Activated naive CD8-positive, alpha-beta T cell treated with anti-CD3 and anti-CD28 coated beads for 36 hours (primary cell): ENCODE results near the gene RIN2. TPM values are rescaled to one million over a fixed set of nuclear protein-coding genes. Genes with fewer than 3 reads are reported as not detected.

Experiments
- DNase-seq: peaks from one replicate; pipeline ENCODE4 v3.0.0; 2021
- H3K27ac Mint-ChIP-seq: one replicate; pipeline ENCODE4 v1.8.0; 2022; ENCODE audit warnings: mild to moderate bottlenecking, moderate library complexity, mixed read lengths
- H3K27me3 Mint-ChIP-seq: one replicate; pipeline ENCODE4 v1.8.0; 2022; ENCODE audit warnings: mild to moderate bottlenecking, mixed read lengths
- H3K36me3 Mint-ChIP-seq: one replicate; pipeline ENCODE4 v1.8.0; 2021; ENCODE audit warnings: mild to moderate bottlenecking, mixed read lengths
- H3K4me1 Mint-ChIP-seq: one replicate; pipeline ENCODE4 v1.8.0; 2021; ENCODE audit warnings: mixed read lengths
- H3K4me3 Mint-ChIP-seq: one replicate; pipeline ENCODE4 v1.8.0; 2022; ENCODE audit warnings: mild to moderate bottlenecking, moderate library complexity, mixed read lengths
- H3K9me3 Mint-ChIP-seq: one replicate; pipeline ENCODE4 v1.8.0; 2022; ENCODE audit warnings: mixed read lengths
- total RNA-seq, 2 experiments: library from RNA; stranded (reverse); gene quantifications; one replicate each; pipeline ENCODE4 v1.2.3, GENCODE V29; 2021

RIN2 gene
- total RNA-seq, 2 experiments from 2014 or later = not detected

DNA sequence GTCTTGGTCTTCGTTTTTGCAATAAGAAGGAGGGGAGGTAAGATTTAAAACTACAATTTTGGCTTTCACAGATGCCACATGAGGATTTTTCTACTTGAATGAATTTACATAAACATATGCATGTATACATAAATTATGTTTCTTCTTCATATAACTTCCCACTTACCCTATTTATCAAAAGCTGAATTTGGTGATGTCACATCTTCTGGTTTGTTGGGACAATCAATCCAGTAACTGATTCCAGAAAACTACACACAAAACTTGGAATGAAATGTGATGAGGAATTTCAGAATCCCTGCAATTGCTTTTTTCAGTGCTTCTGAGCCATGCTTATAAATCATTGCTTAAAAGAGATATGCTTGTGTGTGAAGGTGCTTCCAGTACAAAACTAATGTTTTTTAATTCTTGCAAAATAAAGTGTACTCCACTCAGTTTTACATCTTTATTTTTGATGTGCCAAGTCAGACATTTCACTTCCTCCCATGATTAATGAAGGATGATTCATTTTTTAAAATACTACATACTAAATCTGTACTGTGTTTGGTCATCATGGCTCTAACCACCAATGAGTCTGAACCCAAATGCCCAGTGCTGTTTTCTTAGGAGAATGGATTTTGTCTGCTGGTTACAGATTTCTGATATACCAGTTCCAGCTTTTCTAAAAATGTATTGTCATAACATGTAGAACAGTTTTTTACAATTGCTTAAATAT lies 32.1 kb upstream of the RIN2 start:
- Mint-ChIP-seq H3K4me3 (no peak overlapping the region), H3K36me3 (no peaks in the 10 kb centered on the region), H3K4me1 (no peaks in the 10 kb centered on the region), H3K9me3 (no peaks in the 10 kb centered on the region), H3K27ac (no peak overlapping the region), H3K27me3 (no peaks in the 10 kb centered on the region)
- no peak for DNase-seq

DNA sequence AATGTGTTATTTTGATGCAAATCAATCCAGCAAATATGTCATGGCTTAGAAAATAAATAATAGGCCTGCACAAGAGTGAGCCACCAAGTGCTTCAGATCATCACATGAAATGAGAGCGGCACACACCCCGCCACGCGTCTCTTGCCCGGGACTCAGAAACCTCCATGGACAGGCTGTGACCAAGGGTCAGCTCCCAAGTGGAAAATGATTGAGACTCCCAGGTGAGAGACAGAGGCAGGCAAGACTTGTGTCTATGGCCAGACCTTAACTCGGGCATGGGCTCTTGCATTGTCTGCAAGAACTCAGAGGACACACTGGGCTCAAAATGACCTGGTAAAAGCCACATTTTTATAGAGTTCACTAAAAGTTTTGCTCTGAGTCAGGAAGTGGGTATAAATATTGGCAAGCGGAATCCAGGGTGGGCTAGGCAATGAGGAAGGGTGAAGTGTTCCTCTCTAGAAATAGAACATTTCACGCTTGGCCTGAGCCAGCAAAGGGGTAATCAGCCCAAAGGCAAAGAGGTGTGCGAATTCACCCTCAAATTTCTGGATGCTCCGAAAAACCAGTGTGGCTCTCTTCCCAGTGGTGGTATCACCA lies 30.7 kb upstream of the RIN2 start:
- no peaks in the 10 kb centered on the region for H3K36me3 Mint-ChIP-seq
- H3K4me1 Mint-ChIP-seq = no peaks in the 10 kb centered on the region
- no peak overlapping the region for H3K4me3 Mint-ChIP-seq
- H3K9me3 Mint-ChIP-seq = no peaks in the 10 kb centered on the region
- DNase-seq = no peak
- no peak overlapping the region for H3K27ac Mint-ChIP-seq
- H3K27me3 Mint-ChIP-seq = no peaks in the 10 kb centered on the region

DNA sequence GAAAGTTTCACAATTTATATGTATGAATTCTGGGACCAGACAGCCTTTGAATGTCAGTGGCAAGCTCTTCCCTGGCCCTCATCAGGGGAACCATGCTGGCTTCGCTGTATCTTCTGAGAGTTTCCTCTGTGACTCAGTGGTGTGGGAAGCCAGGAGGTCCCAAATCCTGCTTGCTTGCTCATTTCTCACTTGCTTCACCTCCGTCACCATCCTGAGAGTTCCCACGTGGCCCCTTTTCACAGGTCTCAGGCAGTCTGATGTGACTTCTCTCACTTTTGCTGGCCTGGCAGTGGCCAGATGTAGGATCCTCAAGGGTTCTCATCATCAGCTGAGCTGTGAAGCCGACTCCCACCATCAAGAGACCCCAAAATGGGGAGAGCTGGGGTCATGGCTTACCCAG lies 28.4 kb upstream of the RIN2 start:
- Mint-ChIP-seq H3K36me3 (no peaks in the 10 kb centered on the region), H3K9me3 (no peaks in the 10 kb centered on the region), H3K4me1 (no peaks in the 10 kb centered on the region), H3K4me3 (no peak overlapping the region), H3K27ac (no peak overlapping the region), H3K27me3 (no peaks in the 10 kb centered on the region)
- no peak for DNase-seq

DNA sequence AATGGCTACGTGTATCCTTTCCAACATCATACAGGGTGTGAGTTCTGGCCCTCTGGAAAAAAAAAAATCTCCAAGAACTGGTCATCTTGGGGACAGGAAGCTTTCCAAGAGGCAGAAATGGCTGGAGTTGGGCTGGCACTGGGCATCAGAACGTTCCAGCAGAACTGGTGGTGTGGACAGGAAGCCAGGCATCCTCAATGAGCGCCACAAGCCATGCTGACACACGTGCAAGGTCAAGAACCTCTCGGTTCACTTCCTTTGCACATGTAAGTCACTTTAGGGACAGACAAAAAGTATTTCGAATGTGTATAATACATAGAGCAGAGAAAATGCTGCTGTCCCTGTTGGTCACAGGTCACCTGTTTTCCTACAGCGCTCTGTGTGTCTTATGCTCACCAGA lies 27.4 kb upstream of the RIN2 start:
- H3K27ac Mint-ChIP-seq = no peak overlapping the region
- DNase-seq = no peak
- H3K36me3 Mint-ChIP-seq = no peaks in the 10 kb centered on the region
- H3K27me3 Mint-ChIP-seq = no peaks in the 10 kb centered on the region
- no peak overlapping the region for H3K4me3 Mint-ChIP-seq
- no peaks in the 10 kb centered on the region for H3K9me3 Mint-ChIP-seq
- H3K4me1 Mint-ChIP-seq = peaks cover 3% of the 10 kb centered on the region

DNA sequence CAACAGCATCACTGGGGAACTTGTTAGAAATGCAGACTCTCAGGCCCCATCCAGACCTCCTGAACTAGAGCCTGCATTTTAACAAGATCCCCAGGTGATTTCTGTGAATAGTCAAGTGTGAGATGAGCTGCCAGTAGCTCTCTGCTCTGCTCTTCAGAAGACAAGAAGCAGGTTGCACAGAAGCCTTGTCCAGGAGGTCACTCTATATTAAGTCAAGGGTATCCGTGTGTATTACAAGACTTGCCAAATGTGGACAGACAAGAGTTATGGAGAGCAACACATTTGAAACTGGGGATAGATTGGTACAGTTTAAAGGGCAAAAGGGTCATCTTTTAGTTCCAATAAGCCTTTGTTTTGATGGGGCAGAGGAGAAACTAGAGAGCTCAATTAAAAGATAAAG lies 23.2 kb upstream of the RIN2 start:
- H3K27me3 Mint-ChIP-seq = peaks cover under 1% of the 10 kb centered on the region
- no peak overlapping the region for H3K27ac Mint-ChIP-seq

DNA sequence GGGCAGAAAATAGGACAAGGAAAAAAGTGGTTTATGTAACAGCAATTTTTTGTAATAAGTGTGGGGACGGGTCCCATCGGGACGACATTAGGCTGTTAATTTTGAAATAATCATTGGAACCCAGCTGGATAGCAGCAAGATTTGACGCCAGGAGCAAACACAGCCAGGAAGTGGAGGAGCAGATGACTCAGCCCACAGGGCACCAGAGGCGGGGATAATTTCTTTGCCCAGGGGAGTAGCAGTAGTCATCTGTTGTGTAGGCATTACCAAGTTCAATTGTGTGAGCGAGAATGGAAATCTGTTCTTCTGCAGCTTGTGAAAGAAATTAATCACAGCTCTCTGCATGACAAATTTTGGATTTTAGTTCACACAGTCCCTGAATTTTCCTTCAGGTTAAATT lies 22.6 kb upstream of the RIN2 start:
- peaks cover 8% of the 10 kb centered on the region for H3K4me1 Mint-ChIP-seq
- DNase-seq = no peak
- H3K9me3 Mint-ChIP-seq = no peaks in the 10 kb centered on the region
- no peaks in the 10 kb centered on the region for H3K36me3 Mint-ChIP-seq
- H3K27ac Mint-ChIP-seq = no peak overlapping the region
- H3K4me3 Mint-ChIP-seq = no peak overlapping the region
- H3K27me3 Mint-ChIP-seq = peaks cover 4% of the 10 kb centered on the region

More for the DNA sequence above, 23.2 kb upstream of the RIN2 start:
- H3K36me3 Mint-ChIP-seq = no peaks in the 10 kb centered on the region
- peaks cover 8% of the 10 kb centered on the region for H3K4me1 Mint-ChIP-seq
- H3K4me3 Mint-ChIP-seq = no peak overlapping the region
- no peak for DNase-seq
- no peaks in the 10 kb centered on the region for H3K9me3 Mint-ChIP-seq

DNA sequence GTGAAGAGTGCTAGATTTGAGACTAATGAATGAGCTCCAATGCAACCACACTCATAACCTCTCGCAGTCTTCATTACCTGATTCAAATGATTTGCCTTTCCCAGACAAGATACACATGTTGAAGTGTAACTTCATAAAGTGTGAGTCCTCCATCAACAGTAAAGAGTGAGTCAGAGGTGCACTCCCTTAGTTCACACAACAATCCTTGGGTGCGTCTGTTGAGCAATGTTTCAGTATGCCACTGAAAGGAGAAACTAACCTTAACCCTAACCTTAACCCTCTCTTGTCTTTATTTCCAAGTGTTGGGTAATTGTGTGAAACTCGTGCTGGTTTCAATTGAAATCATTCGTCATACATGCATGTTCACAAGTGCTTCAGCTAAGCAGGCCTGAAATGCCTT lies 21.0 kb upstream of the RIN2 start:
- no peak for DNase-seq

DNA sequence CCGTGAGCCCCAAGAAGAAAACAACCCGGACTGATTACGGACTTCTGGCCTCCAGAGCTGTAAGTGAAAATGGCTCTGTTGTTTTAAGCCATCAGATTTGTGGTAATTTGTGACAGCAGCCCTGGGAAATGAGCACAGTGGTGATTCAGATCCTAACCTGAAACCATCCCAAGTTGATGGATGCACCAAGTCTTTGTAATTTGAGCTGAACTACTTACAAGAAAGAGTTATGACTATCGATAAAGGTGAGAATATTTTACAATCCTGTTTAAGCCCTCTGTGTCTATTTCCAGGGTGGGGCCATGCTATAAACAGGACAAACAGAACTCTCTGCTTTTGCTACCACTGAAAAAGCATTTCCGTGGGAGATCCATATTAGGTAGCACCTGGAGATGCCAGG lies 19.1 kb upstream of the RIN2 start:
- Mint-ChIP-seq H3K4me1 (peaks cover 8% of the 10 kb centered on the region), H3K9me3 (no peaks in the 10 kb centered on the region), H3K27ac (no peak overlapping the region), H3K36me3 (no peaks in the 10 kb centered on the region), H3K4me3 (no peak overlapping the region), H3K27me3 (peaks cover 16% of the 10 kb centered on the region)
- DNase-seq = no peak

More for the DNA sequence above, 21.0 kb upstream of the RIN2 start:
- Mint-ChIP-seq H3K27me3 (peaks cover 8% of the 10 kb centered on the region), H3K27ac (no peak overlapping the region), H3K36me3 (no peaks in the 10 kb centered on the region), H3K4me3 (no peak overlapping the region), H3K9me3 (no peaks in the 10 kb centered on the region), H3K4me1 (peaks cover 8% of the 10 kb centered on the region)

DNA sequence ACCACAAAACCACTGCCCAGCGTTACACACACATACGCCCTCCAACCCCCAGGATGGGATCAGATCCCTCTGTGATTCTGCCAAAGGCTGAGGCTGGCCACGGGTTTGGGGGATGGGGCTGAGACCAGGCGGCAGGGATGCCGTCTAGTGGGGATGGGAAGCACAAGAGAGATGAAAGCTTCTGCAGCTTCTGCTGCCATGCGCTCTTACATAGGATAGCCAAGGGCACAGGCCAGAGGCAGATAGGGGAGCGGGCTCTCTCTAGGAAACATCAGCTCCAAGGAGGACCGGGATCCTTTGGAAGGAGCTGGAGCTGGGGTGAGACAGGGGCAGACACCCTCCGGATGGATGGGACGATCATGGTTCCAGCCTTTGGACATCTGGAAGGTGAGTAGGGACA lies 18.7 kb upstream of the RIN2 start:
- Mint-ChIP-seq H3K4me3 (no peak overlapping the region), H3K4me1 (peaks cover 8% of the 10 kb centered on the region), H3K27ac (no peak overlapping the region), H3K9me3 (no peaks in the 10 kb centered on the region), H3K27me3 (peaks cover 17% of the 10 kb centered on the region), H3K36me3 (no peaks in the 10 kb centered on the region)
- DNase-seq = no peak

DNA sequence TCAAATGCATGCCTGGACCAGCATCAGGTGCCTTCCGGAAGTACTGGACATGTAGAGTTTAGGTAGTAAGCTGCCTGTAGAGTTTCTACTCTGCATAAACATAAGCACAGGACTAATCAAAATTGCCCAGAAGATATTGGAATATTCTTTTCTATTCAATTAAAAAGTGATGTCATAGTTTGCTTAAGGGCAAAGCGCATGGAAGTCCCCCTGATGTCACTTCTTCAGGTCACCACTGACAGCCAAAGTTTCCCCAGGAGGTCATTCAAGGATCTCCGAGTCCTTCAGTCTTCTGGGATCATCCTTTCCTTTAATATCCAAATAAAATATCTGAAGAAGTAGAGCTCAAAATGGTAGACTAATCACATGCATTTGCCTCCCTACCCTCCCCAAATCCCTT lies 17.5 kb upstream of the RIN2 start:
- Mint-ChIP-seq H3K27ac (no peak overlapping the region), H3K27me3 (peaks cover 17% of the 10 kb centered on the region), H3K4me3 (no peak overlapping the region), H3K4me1 (peaks cover 4% of the 10 kb centered on the region), H3K9me3 (peaks cover 2% of the 10 kb centered on the region), H3K36me3 (no peaks in the 10 kb centered on the region)
- DNase-seq = no peak

DNA sequence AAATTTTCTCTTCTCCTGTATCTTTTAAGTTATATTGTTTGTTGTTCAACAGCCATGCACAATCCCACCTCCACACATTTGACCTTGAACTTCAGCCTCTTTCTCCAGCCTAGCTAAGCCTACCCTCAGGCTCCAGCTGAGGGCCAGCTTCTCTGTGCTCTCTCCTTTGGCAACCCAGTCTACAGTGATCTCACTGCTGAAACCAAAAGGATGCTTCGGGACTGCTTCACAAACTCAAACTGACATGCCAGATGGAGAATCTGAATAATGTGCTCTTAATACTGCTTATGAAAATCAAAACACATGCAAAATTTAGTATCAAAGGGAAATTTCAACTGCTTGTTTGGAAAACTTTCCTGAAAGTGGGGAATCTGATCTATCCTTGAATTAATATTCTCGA lies 16.1 kb upstream of the RIN2 start:
- no peak for DNase-seq
- peaks cover 8% of the 10 kb centered on the region for H3K9me3 Mint-ChIP-seq
- peaks cover 17% of the 10 kb centered on the region for H3K27me3 Mint-ChIP-seq
- no peak overlapping the region for H3K4me3 Mint-ChIP-seq
- H3K36me3 Mint-ChIP-seq = no peaks in the 10 kb centered on the region
- H3K4me1 Mint-ChIP-seq = peaks cover 4% of the 10 kb centered on the region
- H3K27ac Mint-ChIP-seq = no peak overlapping the region

DNA sequence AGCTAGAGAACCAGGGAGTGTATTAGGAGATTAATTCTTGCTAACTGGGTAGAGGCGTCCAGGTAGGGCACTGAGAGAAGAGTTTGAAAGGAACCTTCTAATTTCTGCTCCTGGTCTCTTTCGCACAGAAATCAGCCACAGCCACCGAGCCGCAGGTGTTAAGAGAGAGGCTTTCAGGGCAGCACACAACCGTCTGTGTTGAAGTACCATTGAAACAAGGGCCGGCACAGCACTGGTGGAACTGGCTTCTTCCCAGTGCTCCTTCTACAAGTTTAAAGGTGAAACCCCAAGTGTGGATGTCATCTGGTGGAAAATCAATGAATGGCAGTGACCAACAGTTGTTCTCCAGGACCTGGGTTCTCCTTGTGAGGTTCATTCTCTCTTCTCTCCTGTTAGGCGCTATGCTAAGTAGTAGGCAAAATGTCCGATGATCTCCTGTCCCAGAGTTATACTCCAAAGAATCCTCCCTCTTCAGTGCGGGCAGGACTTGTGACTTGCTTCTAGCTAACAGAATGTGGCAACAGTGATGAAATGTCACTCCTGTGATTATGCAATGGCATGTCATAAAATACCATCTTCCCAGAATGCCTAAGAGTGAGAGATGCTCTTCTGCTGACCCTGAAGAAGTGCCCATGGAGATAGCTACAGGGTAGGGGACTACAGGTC lies 15.0 kb upstream of the RIN2 start:
- H3K27ac Mint-ChIP-seq = no peak overlapping the region
- H3K4me3 Mint-ChIP-seq = no peak overlapping the region
- H3K4me1 Mint-ChIP-seq = no peaks in the 10 kb centered on the region
- peaks cover 17% of the 10 kb centered on the region for H3K27me3 Mint-ChIP-seq
- DNase-seq = no peak
- no peaks in the 10 kb centered on the region for H3K36me3 Mint-ChIP-seq
- H3K9me3 Mint-ChIP-seq = peaks cover 8% of the 10 kb centered on the region

DNA sequence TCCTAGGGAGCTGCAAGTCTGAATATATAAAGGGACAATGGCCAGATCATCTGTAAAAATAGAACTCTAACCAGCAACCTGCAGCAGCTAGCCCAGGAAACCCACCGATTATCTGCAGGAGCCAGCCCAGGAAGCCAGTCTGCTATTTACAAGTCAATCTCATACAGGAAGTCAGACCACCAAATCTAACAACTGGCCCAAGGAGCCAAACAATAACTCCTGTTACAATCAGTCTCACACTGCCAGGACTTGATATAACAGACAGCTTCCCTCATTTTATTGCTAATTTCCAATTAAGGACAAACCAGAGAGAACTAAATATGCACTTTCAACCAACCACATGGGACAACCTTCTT lies 14.4 kb upstream of the RIN2 start:
- Mint-ChIP-seq H3K4me1 (no peaks in the 10 kb centered on the region), H3K9me3 (peaks cover 8% of the 10 kb centered on the region), H3K36me3 (no peaks in the 10 kb centered on the region), H3K4me3 (no peak overlapping the region), H3K27me3 (peaks cover 17% of the 10 kb centered on the region), H3K27ac (no peak overlapping the region)
- no peak for DNase-seq

DNA sequence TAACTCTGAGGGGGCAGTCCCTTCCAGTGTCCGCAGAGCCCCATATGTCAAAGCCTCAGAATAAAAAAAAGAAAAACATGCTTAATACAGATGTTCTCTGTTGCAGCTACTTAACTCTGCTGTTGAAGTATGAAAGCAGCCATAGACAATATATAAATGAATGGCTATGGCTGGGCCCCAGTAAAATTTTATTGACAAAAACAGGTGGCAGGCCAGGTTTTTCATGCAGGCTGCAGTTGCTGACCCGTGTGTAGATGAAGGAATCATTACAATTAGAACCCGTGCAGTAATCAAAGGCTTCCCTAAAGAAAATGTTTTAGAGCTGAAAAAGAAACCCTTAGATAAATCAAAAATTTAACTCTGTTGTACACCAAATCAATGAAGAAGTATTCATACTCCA lies 13.0 kb upstream of the RIN2 start:
- peaks cover 14% of the 10 kb centered on the region for H3K27me3 Mint-ChIP-seq
- H3K4me3 Mint-ChIP-seq = no peak overlapping the region
- no peaks in the 10 kb centered on the region for H3K36me3 Mint-ChIP-seq
- peaks cover 8% of the 10 kb centered on the region for H3K9me3 Mint-ChIP-seq
- no peaks in the 10 kb centered on the region for H3K4me1 Mint-ChIP-seq
- no peak for DNase-seq
- no peak overlapping the region for H3K27ac Mint-ChIP-seq

DNA sequence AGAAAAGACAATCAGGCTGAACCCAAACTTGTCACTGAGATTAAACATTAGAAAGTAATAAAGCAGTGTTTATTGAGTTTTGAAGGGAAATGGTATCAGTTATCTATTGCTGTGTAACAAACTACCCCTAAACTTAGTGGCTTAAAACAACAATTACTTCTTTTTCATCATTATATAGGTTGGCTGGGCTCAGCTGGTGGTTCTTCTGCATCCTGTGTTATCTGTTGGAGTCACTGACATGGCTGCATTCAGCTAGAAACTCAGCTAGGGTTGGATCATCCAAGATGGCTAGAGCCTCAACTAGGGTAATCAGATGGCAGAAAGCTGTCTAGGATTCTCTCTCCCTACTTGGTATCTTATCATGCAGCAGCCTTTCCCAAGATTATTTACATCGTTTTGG lies 12.5 kb upstream of the RIN2 start:
- Mint-ChIP-seq H3K4me1 (no peaks in the 10 kb centered on the region), H3K36me3 (no peaks in the 10 kb centered on the region), H3K27me3 (peaks cover 13% of the 10 kb centered on the region), H3K9me3 (peaks cover 8% of the 10 kb centered on the region), H3K4me3 (no peak overlapping the region), H3K27ac (no peak overlapping the region)
- no peak for DNase-seq

DNA sequence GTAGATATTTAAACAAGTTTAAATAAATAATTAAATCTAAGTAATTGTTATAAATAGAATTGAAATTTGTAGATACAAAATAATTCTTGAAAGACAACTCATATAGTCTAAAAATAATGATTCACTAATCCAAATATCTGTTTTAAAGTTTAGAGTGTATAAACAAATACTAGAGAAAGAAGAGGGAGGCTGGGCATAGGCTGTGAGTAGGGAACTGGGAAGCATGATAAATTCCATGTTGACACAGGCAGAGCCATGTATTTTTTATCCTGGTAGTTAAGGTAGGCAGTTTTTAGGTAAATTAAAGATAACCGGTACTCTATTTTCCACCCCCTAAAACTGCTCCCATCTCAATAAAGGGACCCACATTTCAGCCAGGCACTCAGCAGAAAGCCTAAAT lies 11.7 kb upstream of the RIN2 start:
- Mint-ChIP-seq H3K36me3 (no peaks in the 10 kb centered on the region), H3K4me1 (no peaks in the 10 kb centered on the region), H3K27ac (no peak overlapping the region), H3K27me3 (peaks cover 18% of the 10 kb centered on the region), H3K4me3 (no peak overlapping the region), H3K9me3 (peaks cover 8% of the 10 kb centered on the region)
- no peak for DNase-seq
